Central memory CD4-positive, alpha-beta T cell (primary cell): ENCODE results near the gene PFDN2.

Experiments
- DNase-seq: peaks from one replicate; pipeline ENCODE4 v3.0.0; 2022

Gene PFDN2

GRCh38 chr1:161099090-161099802, 18.6 kb downstream of the PFDN2 start:
- no peak for DNase-seq

GRCh38 chr1:161098210-161099068, 19.4 kb downstream of the PFDN2 start, which contains the start of gene KLHDC9:
Gene KLHDC9 (plus strand): TSS chr1:161098361. CDS start chr1:161098536, 175 bp downstream.
- DNase-seq = peak; percentile 62

- no peak for DNase-seq
These were observed 21.3 kb downstream of the PFDN2 start for GRCh38 chr1:161096530-161096929.

- DNase-seq = no peak
These were observed 21.8 kb downstream of the PFDN2 start for GRCh38 chr1:161096015-161096414.

- DNase-seq = no peak
These were observed 22.6 kb downstream of the PFDN2 start for GRCh38 chr1:161095230-161095629.

GRCh38 chr1:161094481-161094880, 23.4 kb downstream of the PFDN2 start:
- no peak for DNase-seq

- DNase-seq = no peak
These were observed 25.2 kb downstream of the PFDN2 start for GRCh38 chr1:161092621-161093028.

- no peak for DNase-seq
These were observed 25.9 kb downstream of the PFDN2 start for GRCh38 chr1:161091796-161092507.

GRCh38 chr1:161091093-161091492, 26.7 kb downstream of the PFDN2 start:
- no peak for DNase-seq

GRCh38 chr1:161090617-161091016, 27.2 kb downstream of the PFDN2 start:
- DNase-seq = no peak

GRCh38 chr1:161089938-161090337, 27.9 kb downstream of the PFDN2 start:
- no peak for DNase-seq

- no peak for DNase-seq
These were observed 28.4 kb downstream of the PFDN2 start, which contains the start of gene NECTIN4 for GRCh38 chr1:161089251-161089924. Gene NECTIN4 (minus strand): TSS chr1:161089558. CDS start chr1:161089296, 262 bp downstream.

GRCh38 chr1:161088587-161089110, 29.2 kb downstream of the PFDN2 start:
- DNase-seq = no peak

- DNase-seq = no peak
These were observed 31.4 kb downstream of the PFDN2 start for GRCh38 chr1:161086457-161086856.

GRCh38 chr1:161085165-161085564, 32.7 kb downstream of the PFDN2 start:
- no peak for DNase-seq

GRCh38 chr1:161084597-161084988, 33.2 kb downstream of the PFDN2 start:
- DNase-seq = no peak

- DNase-seq = no peak
These were observed 33.9 kb downstream of the PFDN2 start for GRCh38 chr1:161083748-161084596.

GRCh38 chr1:161082996-161083747, 34.7 kb downstream of the PFDN2 start:
- no peak for DNase-seq

- no peak for DNase-seq
These were observed 35.4 kb downstream of the PFDN2 start for GRCh38 chr1:161082483-161082882.

- no peak for DNase-seq
These were observed 36.3 kb downstream of the PFDN2 start for GRCh38 chr1:161081519-161081918.
